ENCODE data around the gene PIGU.

The PIGU gene

GRCh38 chr20:34564833-34565232 is 112.1 kb downstream of the PIGU start:
- Histone ChIP-seq H4K20me1 (ENCODE audit: low read depth, low read length) (no peaks in the 10 kb centered on the region), H3K4me3 (ENCODE audit: insufficient read depth, low read length, poor library complexity, severe bottlenecking) (no peak overlapping the region)

DNA sequence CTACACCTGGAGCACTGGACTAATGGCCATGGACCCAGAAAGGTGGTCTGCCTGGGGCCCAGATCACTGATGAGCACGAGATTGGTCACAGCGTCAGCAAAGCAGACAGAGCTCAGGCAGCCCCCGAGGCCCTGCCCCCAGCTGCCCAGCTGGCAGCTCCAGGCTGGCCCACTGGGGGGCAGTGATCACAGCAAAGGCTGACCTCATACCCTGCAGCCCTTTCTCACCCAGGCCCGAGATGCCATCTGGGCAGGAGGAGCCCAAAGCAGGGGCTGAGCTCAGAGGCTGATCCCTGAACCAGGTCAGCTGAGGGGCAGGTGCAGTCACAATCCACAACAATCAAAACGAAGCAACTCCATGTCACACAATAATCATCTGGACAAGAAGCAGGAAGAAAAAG is 114.3 kb downstream of the PIGU start:
- Histone ChIP-seq H3K9me2 (replicated peaks; ENCODE audit: insufficient read depth, low read length) (no peaks in the 10 kb centered on the region), H2AFZ (ENCODE audit: low read depth, low read length, severe bottlenecking) (no peak overlapping the region), H3K4me3 (ENCODE audit: insufficient read depth, low read length, poor library complexity, severe bottlenecking) (no peak overlapping the region), H3K27me3 (ENCODE audit: low read length) (no peaks in the 10 kb centered on the region), H4K20me1 (ENCODE audit: low read depth, low read length) (no peaks in the 10 kb centered on the region), H3K9me3 (ENCODE audit: insufficient read depth, low read length) (no peaks in the 10 kb centered on the region), H3F3A (ENCODE audit: insufficient read depth) (no peaks in the 10 kb centered on the region), H3K79me2 (ENCODE audit: insufficient read depth, low read length) (no peaks in the 10 kb centered on the region), H3K9ac (ENCODE audit: low read length) (no peak overlapping the region), H3K27ac (ENCODE audit: low read depth, low read length) (no peak overlapping the region), H3K36me3 (ENCODE audit: low read length) (no peaks in the 10 kb centered on the region), H3K4me2 (ENCODE audit: low read depth, low read length, poor library complexity, severe bottlenecking) (no peak overlapping the region)
- TF ChIP-seq, protein P1, sequence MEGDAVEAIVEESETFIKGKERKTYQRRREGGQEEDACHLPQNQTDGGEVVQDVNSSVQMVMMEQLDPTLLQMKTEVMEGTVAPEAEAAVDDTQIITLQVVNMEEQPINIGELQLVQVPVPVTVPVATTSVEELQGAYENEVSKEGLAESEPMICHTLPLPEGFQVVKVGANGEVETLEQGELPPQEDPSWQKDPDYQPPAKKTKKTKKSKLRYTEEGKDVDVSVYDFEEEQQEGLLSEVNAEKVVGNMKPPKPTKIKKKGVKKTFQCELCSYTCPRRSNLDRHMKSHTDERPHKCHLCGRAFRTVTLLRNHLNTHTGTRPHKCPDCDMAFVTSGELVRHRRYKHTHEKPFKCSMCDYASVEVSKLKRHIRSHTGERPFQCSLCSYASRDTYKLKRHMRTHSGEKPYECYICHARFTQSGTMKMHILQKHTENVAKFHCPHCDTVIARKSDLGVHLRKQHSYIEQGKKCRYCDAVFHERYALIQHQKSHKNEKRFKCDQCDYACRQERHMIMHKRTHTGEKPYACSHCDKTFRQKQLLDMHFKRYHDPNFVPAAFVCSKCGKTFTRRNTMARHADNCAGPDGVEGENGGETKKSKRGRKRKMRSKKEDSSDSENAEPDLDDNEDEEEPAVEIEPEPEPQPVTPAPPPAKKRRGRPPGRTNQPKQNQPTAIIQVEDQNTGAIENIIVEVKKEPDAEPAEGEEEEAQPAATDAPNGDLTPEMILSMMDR (IDR thresholded peaks at IDR 0.05; ENCODE audit: insufficient read depth, low read length, poor library complexity, severe bottlenecking) = no peak
- no peak for TF ChIP-seq EZH2phosphoT487 (conservative IDR thresholded peaks at IDR 0.05; ENCODE audit: low read length)

More at GRCh38 chr20:34564833-34565232, 112.1 kb downstream of the PIGU start:
- H3K9me3 ChIP-seq (ENCODE audit: insufficient read depth, low read length) = no peaks in the 10 kb centered on the region
- no peak overlapping the region for H3K27ac ChIP-seq (ENCODE audit: low read depth, low read length)
- H3K27me3 ChIP-seq (ENCODE audit: low read length) = no peaks in the 10 kb centered on the region
- H3K9me2 ChIP-seq (replicated peaks; ENCODE audit: insufficient read depth, low read length) = no peaks in the 10 kb centered on the region
- H3K36me3 ChIP-seq (ENCODE audit: low read length) = no peaks in the 10 kb centered on the region
- no peak for TF ChIP-seq EZH2phosphoT487 (conservative IDR thresholded peaks at IDR 0.05; ENCODE audit: low read length)
- TF ChIP-seq, protein P1 (IDR thresholded peaks at IDR 0.05; ENCODE audit: insufficient read depth, low read length, poor library complexity, severe bottlenecking) = no peak
- no peak overlapping the region for H3K9ac ChIP-seq (ENCODE audit: low read length)
- H3F3A ChIP-seq (ENCODE audit: insufficient read depth) = no peaks in the 10 kb centered on the region
- H3K79me2 ChIP-seq (ENCODE audit: insufficient read depth, low read length) = no peaks in the 10 kb centered on the region
- no peak overlapping the region for H3K4me2 ChIP-seq (ENCODE audit: low read depth, low read length, poor library complexity, severe bottlenecking)
- no peak overlapping the region for H2AFZ ChIP-seq (ENCODE audit: low read depth, low read length, severe bottlenecking)

- Histone ChIP-seq H3K9me2 (replicated peaks; ENCODE audit: insufficient read depth, low read length) (no peaks in the 10 kb centered on the region), H3K79me2 (ENCODE audit: insufficient read depth, low read length) (no peaks in the 10 kb centered on the region), H3K27ac (ENCODE audit: low read depth, low read length) (no peak overlapping the region), H2AFZ (ENCODE audit: low read depth, low read length, severe bottlenecking) (no peak overlapping the region), H3K9ac (ENCODE audit: low read length) (no peak overlapping the region), H3F3A (ENCODE audit: insufficient read depth) (no peaks in the 10 kb centered on the region), H3K4me3 (ENCODE audit: insufficient read depth, low read length, poor library complexity, severe bottlenecking) (no peak overlapping the region), H3K4me2 (ENCODE audit: low read depth, low read length, poor library complexity, severe bottlenecking) (no peak overlapping the region), H4K20me1 (ENCODE audit: low read depth, low read length) (no peaks in the 10 kb centered on the region), H3K27me3 (ENCODE audit: low read length) (no peaks in the 10 kb centered on the region), H3K36me3 (ENCODE audit: low read length) (no peaks in the 10 kb centered on the region), H3K9me3 (ENCODE audit: insufficient read depth, low read length) (no peaks in the 10 kb centered on the region)
- no peak for TF ChIP-seq EZH2phosphoT487 (conservative IDR thresholded peaks at IDR 0.05; ENCODE audit: low read length)
- TF ChIP-seq, protein P1 (IDR thresholded peaks at IDR 0.05; ENCODE audit: insufficient read depth, low read length, poor library complexity, severe bottlenecking) = no peak
These were observed 115.2 kb downstream of the PIGU start for GRCh38 chr20:34561661-34562060.
